H1 (cell line): ENCODE measurements around the gene CYP4F11. TPM values are rescaled to one million over a fixed set of nuclear protein-coding genes. Genes with fewer than 3 reads are reported as not detected.

Experiments used
- ATF3 ChIP-seq: IDR thresholded peaks from 2 replicates; pipeline ENCODE4 v1.6.1; 2011; ENCODE audit warnings: low read depth, mild to moderate bottlenecking, low read length; ENCODE audit not compliant: insufficient read depth
- BCL11A ChIP-seq, 2 experiments: IDR thresholded peaks; one replicate each; pipeline ENCODE4 v1.6.1; 2011; ENCODE audit warnings: low read depth in 2 of 2, low read length in 2 of 2, mild to moderate bottlenecking in 2 of 2
- CHD7 ChIP-seq: fragments of 300-600 bp; sonication (generic); IDR thresholded peaks from 2 replicates; pipeline ENCODE4 v1.7.1; 2012; ENCODE audit warnings: low read length, moderate library complexity, mild to moderate bottlenecking, inconsistent platforms; ENCODE audit not compliant: insufficient replicate concordance
- CREB1 ChIP-seq: IDR thresholded peaks from 2 replicates; pipeline ENCODE4 v1.6.1; 2012; ENCODE audit warnings: inconsistent platforms
- EZH2 ChIP-seq: fragments of 200-600 bp; sonication (generic); IDR thresholded peaks from 2 replicates; pipeline ENCODE4 v1.7.1; 2012; ENCODE audit warnings: low read depth, mild to moderate bottlenecking, moderate library complexity, low read length, inconsistent platforms; ENCODE audit not compliant: severe bottlenecking
- KDM5A ChIP-seq: fragments of 200-600 bp; IDR thresholded peaks from 2 replicates; pipeline ENCODE4 v1.7.1; 2012; ENCODE audit warnings: mild to moderate bottlenecking, low read length, inconsistent platforms, mixed read lengths
- NANOG ChIP-seq: IDR thresholded peaks from 2 replicates; pipeline ENCODE4 v1.6.1; 2011; ENCODE audit warnings: low read length, low read depth, mild to moderate bottlenecking, inconsistent platforms; ENCODE audit not compliant: insufficient read depth, poor library complexity, severe bottlenecking
- POLR2AphosphoS5 ChIP-seq: IDR thresholded peaks from 2 replicates; pipeline ENCODE4 v1.6.1; 2011; ENCODE audit warnings: low read depth, low read length
- POU5F1 ChIP-seq: IDR thresholded peaks from 2 replicates; pipeline ENCODE4 v1.6.1; 2011; ENCODE audit warnings: low read depth, mild to moderate bottlenecking, low read length, moderate library complexity
- SUZ12 ChIP-seq: fragments of 200-600 bp; sonication (generic); IDR thresholded peaks from 2 replicates; pipeline ENCODE4 v1.6.1; 2012; ENCODE audit warnings: mild to moderate bottlenecking, inconsistent platforms, low read length, moderate library complexity, mixed read lengths
- polyA plus RNA-seq, 7 experiments: library from polyadenylated mRNA; depleted of rRNA in 3 of 7; stranded (reverse) in 5 of 7; unstranded in 2 of 7; fragments of >200 nt in 5 of 7; fragments of 200-250 nt in 2 of 7; gene quantifications; 1 replicate in 5 of 7; 2 replicates in 1 of 7; 4 replicates in 1 of 7; pipeline versions ENCODE4 v1.2.1 to v1.2.3, GENCODE V29; 2011 to 2013; ENCODE audit warnings: missing spikeins in 2 of 7, mixed read lengths in 2 of 7
- total RNA-seq: library from RNA; stranded (reverse); fragmentation: NEBNext Ultra II Directional; extraction: Animal tissue kit (Norgen Biotek cat#: 25700); gene quantifications from 2 replicates; pipeline ENCODE4 v1.2.1, GENCODE V29; 2021

CYP4F11 gene
- total and polyA plus RNA-seq, 2 of the 8 experiments (the other 6 are each of a cell fraction or from before 2014, with no cell fraction given), result not detected

GRCh38 chr19:15915109-15915508 lies 19.2 kb downstream of the CYP4F11 start (continued):
- no peak for TF ChIP-seq CHD7
- no peak for TF ChIP-seq NANOG
- no peak for TF ChIP-seq BCL11A (IDR thresholded peaks at IDR 0.05; ENCODE audit: low read depth in 2 of 2, low read length in 2 of 2)
- no peak for TF ChIP-seq SUZ12
- TF ChIP-seq POLR2AphosphoS5, result no peak
- no peak for TF ChIP-seq POU5F1
- TF ChIP-seq EZH2, result no peak
- no peak for TF ChIP-seq KDM5A
- TF ChIP-seq ATF3, result no peak
- TF ChIP-seq CREB1, result no peak
